Ureter (tissue), 1 donor: ENCODE results near the gene AOPEP. TPM values are rescaled to one million over a fixed set of nuclear protein-coding genes. Genes with fewer than 3 reads are reported as not detected.
"Not testable (repeated sequence)": the region's sequence is repeated elsewhere in the genome, so short reads cannot be mapped to it uniquely, and the experiment has no call there.

Source experiments
- DNase-seq: peaks from one replicate; pipeline ENCODE4 v3.0.0-alpha.2; 2020; ENCODE audit warnings: low spot score
- total RNA-seq: library from RNA; stranded (reverse); gene quantifications from one replicate; pipeline ENCODE4 v1.2.4, GENCODE V29; 2023
- donor health status: DM: yes; HTN: yes; CAD: no.

AOPEP gene
- total RNA-seq, 1 donor from 2014 or later = 115 TPM

GRCh38 chr9:94956731-94957130 is 230.2 kb downstream of the AOPEP start:
- DNase-seq = no peak

GRCh38 chr9:94960964-94961363 is 234.5 kb downstream of the AOPEP start:
- no peak for DNase-seq

GRCh38 chr9:94961870-94962269 is 235.4 kb downstream of the AOPEP start:
- no peak for DNase-seq

GRCh38 chr9:94965631-94966030 is 239.1 kb downstream of the AOPEP start:
- DNase-seq = not testable (repeated sequence)

GRCh38 chr9:94966046-94966445 is 239.5 kb downstream of the AOPEP start:
- DNase-seq = not testable (repeated sequence)

- DNase-seq = no peak
Measured at GRCh38 chr9:94967482-94967881, 241.0 kb downstream of the AOPEP start.

- no peak for DNase-seq
Measured at GRCh38 chr9:94971378-94972131, 245.1 kb downstream of the AOPEP start.

- DNase-seq = no peak
Measured at GRCh38 chr9:94973451-94973941, 247.0 kb downstream of the AOPEP start.

GRCh38 chr9:94974154-94974879 is 247.8 kb downstream of the AOPEP start:
- DNase-seq = no peak

- no peak for DNase-seq
Measured at GRCh38 chr9:94975480-94975879, 249.0 kb downstream of the AOPEP start.

GRCh38 chr9:94976077-94976476 is 249.6 kb downstream of the AOPEP start:
- DNase-seq = no peak

GRCh38 chr9:94977416-94977815 is 250.9 kb downstream of the AOPEP start:
- DNase-seq = no peak

- DNase-seq = no peak
Measured at GRCh38 chr9:94979904-94980507, 253.5 kb downstream of the AOPEP start.

- DNase-seq = no peak
Measured at GRCh38 chr9:94980947-94981722, 254.6 kb downstream of the AOPEP start.

GRCh38 chr9:94981723-94982090 is 255.2 kb downstream of the AOPEP start:
- DNase-seq = no peak

GRCh38 chr9:94982211-94982610 is 255.7 kb downstream of the AOPEP start:
- DNase-seq = no peak

GRCh38 chr9:94983552-94983951 is 257.1 kb downstream of the AOPEP start:
- no peak for DNase-seq

GRCh38 chr9:94984891-94985476 is 258.5 kb downstream of the AOPEP start:
- no peak for DNase-seq

GRCh38 chr9:94985649-94986048 is 259.1 kb downstream of the AOPEP start:
- DNase-seq = no peak

GRCh38 chr9:94987731-94988130 is 261.2 kb downstream of the AOPEP start:
- DNase-seq = no peak

GRCh38 chr9:94990897-94991561 is 264.5 kb downstream of the AOPEP start:
- DNase-seq = no peak
